Dedifferentiated amniotic fluid mesenchymal stem cell (primary cell): ENCODE data around the gene BAG3.
"Not testable (repeated sequence)": the region's sequence is repeated elsewhere in the genome, so short reads cannot be mapped to it uniquely, and the experiment has no call there.

ENCODE experiments used
- DNase-seq: peaks from one replicate; pipeline ENCODE4 v3.0.0-alpha.2; 2016; ENCODE audit errors: extremely low spot score

The BAG3 gene

DNA sequence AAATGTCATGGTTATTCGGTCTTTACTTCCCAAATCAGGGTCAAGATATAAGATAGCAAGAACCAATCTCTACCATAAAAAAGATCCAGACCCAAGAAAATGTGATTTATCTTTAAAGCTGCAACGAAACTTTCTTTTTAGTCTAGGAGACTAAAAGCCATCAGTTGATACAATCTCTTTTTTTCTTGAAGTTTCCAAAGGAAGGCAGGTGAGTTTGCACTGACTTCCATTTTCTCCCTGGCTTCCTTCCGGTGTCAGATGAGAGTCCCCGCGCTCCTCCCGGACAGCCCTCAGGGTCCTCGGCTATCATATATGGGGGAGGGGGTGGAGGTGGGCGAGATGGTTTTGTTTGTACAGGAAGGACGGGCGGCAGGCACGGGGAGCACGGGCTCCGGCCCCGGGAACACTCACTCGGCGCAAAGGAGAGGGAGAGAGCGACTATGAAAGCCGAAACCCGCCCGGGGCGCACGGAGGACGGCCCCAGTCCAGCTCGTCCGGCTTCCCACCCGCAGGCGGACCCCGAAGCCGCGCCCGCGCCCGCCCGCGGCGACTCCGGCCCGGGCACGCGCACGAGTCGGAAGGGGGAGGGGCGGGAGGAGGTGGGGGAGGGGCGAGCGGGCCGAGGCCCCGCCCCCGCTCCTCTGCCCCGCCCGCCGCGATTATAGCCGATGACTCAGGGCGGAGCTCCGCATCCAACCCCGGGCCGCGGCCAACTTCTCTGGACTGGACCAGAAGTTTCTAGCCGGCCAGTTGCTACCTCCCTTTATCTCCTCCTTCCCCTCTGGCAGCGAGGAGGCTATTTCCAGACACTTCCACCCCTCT lies at the start of gene BAG3:
BAG3 (plus strand) TSS at position 689 of the 822 bp plus-strand sequence. CDS start 296 bp downstream, outside the sequence.
- DNase-seq, result peak; percentile 87

DNA sequence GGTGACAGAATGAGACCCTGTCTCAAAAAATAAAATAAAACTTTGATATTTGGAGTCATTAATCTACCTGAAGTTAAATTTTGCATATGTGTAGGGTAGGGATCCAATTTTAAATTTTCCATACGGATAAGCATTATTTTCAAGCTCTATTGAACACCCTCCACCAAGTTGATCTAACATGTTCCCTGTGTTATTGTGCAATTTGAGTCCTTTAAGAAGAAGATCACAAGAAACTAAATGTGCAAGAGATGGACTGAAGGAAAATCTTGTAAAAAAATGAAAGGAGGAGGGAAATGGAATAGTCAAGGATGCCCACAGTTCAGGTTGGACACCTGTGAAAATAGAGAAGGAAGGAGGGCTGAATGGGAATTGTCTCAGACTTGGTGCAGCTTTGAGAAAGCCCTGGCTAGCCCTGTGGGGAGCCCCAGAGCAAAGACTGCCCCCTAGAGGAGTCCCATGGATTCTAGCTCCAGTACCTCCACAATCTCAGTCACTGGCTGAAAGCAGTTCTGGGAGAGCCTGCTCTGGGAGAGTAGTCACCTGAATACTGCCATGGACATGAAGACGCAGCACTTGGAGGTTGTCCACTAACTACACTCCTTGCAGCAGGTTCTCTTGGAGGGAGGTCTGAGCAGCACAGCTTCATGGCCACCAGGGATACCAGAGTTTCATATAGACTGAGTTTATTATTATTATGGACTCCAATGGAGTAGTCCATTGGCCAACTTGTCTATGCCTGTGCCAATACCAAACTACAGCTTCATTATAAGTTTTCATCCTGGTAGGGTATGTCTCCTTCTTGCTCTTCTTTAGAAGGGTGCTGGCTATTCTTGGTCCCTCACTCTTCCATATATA lies 48.7 kb upstream of the BAG3 start:
- no peak for DNase-seq

- DNase-seq, result no peak
Measured at GRCh38 chr10:119604468-119604867, 46.7 kb upstream of the BAG3 start.

DNA sequence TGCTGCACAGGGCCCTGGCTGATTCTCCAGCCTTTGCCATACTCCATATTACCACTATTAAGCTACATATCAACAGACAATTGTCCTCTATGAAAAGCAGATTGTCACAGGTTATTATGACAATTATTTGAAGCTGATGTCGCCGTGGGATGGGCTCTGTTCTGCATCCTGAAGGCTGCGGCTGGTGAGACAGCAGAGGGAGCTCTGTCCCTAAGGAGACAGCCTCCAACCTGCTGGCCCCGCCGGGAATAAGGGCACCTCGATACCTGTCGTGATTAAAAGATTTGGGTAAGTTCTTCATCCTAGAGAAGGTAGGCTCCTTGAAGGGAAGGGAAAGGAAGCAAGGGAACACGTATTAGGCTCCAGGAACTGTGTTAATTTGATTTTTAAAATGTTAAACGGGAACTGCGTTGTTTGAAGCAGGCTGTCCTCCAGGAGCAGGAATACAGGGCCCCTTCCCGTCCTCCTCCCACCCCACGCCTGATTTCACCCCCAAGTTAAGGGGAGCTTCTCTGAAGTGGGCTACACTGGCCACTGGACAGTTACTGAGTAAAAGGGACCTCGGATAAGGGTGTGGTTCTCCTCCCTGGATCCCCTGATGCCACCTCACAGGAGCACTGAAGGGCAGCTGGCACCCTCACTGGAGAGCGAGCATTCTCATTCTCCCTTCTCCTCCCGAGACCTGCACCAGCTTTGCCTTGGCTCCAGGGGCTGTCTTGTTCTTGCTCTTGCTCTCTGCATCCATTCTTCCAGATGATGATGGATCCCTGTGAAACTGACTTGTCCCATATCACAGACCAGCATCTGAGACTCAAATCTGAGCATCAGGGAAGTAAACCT lies 42.6 kb upstream of the BAG3 start:
- DNase-seq, result no peak

DNA sequence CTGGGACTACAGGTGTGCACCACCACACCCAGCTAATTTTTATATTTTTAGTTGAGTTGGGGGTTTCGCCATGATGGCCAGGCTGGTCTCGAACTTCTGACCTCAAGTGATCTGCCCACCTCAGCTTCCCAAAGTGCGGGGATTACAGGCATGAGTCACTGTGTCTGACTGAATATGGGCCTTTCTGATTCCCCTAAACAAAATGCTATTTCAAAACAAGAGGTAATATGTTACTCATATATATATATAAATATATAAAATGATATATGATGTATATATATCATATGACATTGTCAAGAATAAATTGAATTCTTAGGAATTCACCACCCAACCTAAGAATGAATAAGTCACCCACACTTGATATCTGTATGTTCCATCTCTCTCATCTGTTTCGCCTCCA lies 41.7 kb upstream of the BAG3 start:
- no peak for DNase-seq

DNA sequence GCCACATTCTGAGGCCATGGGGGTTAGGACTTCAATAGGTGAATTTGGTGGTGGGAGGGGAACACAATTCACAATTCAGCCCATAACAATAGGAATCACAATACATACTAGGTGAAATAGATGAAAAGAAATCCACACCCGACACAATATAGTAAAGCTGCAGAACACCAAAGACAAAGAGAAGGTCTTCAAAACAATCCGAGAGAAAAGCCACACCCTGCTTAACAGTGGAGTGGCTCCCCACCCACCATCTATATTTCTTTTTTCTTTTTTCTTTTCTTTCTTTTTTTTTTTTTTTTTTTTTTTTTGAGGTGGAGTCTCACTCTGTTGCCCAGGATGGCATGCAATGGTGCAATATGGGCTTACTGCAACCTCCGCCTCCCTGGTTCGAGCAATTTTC lies 39.7 kb upstream of the BAG3 start:
- DNase-seq, result no peak

DNA sequence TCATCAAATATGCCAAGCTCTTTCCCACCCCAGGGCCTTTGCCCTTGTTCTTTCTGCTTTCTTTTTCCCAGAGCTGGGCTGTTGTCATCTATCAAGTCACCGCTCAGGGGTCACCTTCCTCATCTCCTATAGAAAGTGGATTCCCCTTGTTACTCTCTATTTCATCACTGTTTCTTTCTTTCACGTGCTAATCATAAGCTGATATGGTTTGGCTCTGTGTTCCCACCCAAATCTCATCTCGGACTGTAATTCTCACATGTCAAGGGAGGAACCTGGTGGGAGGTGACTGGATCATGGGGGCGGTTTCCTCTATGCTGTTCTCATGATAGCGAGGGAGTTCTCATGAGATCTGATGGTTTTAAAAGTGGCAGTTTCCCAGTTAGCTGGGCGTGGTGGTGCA lies 37.4 kb upstream of the BAG3 start:
- no peak for DNase-seq

DNA sequence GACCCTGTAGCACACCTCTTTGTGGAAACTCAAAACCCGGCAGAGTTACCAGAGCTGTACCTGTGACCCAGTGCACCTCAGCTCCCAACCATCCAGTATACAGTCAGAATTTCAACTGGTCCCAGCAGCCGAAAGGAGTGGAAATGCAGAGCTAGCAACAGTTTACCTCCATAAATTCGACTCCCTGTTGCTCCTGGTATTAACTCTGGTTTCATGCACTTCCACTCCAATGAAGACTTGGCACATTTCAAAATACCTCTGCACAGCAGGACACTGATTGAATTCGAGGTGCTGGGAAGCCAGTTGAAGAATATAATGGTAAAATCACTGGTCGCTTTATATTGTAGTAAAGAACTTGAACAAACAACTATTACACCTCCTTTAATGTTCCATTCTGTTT lies 36.5 kb upstream of the BAG3 start:
- no peak for DNase-seq

- DNase-seq, result no peak
Measured at GRCh38 chr10:119616882-119617570, 34.2 kb upstream of the BAG3 start.

- DNase-seq, result no peak
Measured at GRCh38 chr10:119619215-119619614, 32.0 kb upstream of the BAG3 start.

- not testable (repeated sequence) for DNase-seq
Measured at GRCh38 chr10:119619811-119620210, 31.4 kb upstream of the BAG3 start.

GRCh38 chr10:119620241-119621077 lies 30.7 kb upstream of the BAG3 start:
- DNase-seq, result no peak

DNA sequence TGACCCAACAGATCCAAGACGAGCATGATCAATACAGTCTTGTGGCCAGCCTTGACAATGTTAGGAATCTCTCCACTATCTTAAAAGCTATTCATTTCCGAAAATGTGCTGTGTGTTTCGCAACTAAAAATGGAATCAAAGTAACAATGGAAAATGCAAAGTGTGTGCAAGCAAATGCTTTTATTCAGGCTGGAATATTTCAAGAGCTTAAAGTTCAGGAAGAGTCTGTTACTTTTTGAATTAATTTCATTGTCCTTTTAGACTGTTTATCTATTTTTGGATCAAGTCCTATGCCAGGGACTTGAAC lies 30.1 kb upstream of the BAG3 start:
- DNase-seq, result no peak

DNA sequence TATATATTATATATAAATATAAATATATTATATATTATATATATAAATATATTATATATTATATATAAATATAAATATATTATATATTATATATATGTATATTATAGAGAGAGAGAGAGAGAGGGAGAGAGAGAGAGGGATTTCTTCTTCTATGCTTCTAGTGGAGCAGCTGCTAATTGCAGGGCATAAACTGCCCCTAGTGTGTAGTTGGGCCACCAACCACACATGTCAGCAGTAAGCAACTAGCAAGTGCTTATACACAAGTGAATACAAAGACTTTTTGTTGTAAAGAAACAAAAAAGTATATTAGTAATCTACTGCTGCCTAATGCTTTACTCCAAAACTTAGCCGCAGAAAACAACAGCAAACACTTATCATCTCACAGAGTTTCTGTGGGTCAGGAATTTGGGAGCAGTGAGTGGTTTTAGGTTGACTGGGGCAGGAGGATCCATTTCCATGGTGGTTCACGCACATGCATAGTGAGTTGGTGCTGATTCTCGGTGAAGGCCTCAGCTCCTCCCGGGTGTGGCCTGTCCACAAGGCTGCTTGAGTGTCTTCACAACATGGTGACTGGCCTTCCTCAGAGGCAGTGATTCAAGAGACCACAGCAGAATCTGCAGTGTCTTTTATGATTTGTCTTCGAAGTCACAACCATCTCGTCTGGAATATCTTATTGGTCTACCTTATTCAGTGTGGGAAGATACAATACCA lies 25.5 kb upstream of the BAG3 start:
- no peak for DNase-seq

GRCh38 chr10:119630300-119630699 lies 20.9 kb upstream of the BAG3 start:
- DNase-seq, result no peak

GRCh38 chr10:119633538-119634218 lies 17.5 kb upstream of the BAG3 start:
- no peak for DNase-seq

- peak; percentile 16 for DNase-seq
Measured at GRCh38 chr10:119634219-119634544, 17.0 kb upstream of the BAG3 start.

DNA sequence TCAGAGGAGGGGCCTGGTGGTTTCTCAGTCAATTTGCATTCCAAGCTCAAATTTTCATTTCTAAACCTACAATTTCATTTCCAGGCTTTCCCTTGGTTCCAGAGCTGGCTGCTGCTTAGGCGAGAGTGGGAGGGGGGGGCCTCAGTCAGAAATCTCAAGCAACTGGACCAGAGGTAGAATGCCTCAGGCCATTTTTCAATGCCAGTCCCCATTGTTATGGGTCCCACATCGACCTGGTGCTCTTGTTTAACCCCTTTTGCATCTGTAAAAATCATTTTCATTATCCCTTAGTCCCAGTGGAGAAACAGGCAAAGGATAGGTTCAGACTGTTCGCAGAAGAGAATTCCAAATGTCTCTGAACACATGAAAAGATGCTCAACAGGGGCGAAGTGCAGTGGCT lies 13.5 kb upstream of the BAG3 start:
- DNase-seq, result no peak

GRCh38 chr10:119638982-119639381 lies 12.2 kb upstream of the BAG3 start:
- no peak for DNase-seq

DNA sequence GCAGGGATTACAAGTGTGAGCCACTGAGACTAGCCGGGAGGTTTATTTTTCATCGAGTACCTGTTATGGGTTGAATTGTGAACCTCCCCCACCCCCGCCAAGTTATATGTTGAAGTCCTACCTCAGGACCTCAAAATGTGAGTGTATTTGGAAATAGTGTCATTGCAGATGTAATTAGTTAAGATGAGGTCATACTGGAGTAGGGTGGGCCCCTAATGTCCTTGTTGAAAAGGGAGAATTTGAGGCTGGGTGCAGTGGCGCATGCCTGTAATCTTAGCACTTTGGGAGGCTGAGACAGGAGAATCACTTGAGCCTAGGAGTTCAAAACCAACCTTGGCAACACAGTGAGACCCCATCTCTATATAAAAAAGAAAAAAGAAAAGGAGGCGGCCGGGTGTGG lies 10.8 kb upstream of the BAG3 start:
- DNase-seq, result no peak
